Neural cell (in vitro differentiated cells): ENCODE measurements around the gene KIF5C. TPM values are rescaled to one million over a fixed set of nuclear protein-coding genes. Genes with fewer than 3 reads are reported as not detected.

Experiments used
- H2AFZ ChIP-seq: fragments of 200-600, 300-800 bp; sonication (generic), shearing (Covaris generic); 2 replicates; pipeline ENCODE4 v1.6.0; 2014; ENCODE audit warnings: low read depth, mild to moderate bottlenecking, antibody characterized with exemption, low read length, moderate library complexity
- H3F3A ChIP-seq: fragments of 200-600 bp; shearing (Covaris generic); 2 replicates; pipeline ENCODE4 v1.6.1; 2016; ENCODE audit warnings: mild to moderate bottlenecking, moderate library complexity, mixed read lengths, antibody characterized with exemption, low read length; ENCODE audit not compliant: insufficient read depth, poor library complexity, severe bottlenecking
- H3K27ac ChIP-seq: fragments of 200-600, 300-800 bp; sonication (generic), shearing (Covaris generic); 2 replicates; pipeline ENCODE4 v1.5.1; 2014; ENCODE audit warnings: mild to moderate bottlenecking, low read length, moderate library complexity
- H3K27me3 ChIP-seq: fragments of 300-800, 200-600 bp; sonication (generic), shearing (Covaris generic); 2 replicates; pipeline ENCODE4 v1.6.0; 2014; ENCODE audit warnings: mild to moderate bottlenecking, low read depth, low read length, moderate library complexity; ENCODE audit not compliant: insufficient read depth
- H3K36me3 ChIP-seq: fragments of 300-800, 200-600 bp; sonication (generic), shearing (Covaris generic); 2 replicates; pipeline ENCODE4 v1.5.1; 2014; ENCODE audit warnings: mild to moderate bottlenecking, antibody characterized with exemption, low read length, moderate library complexity; ENCODE audit not compliant: insufficient read depth
- H3K4me2 ChIP-seq: fragments of 300-800, 200-600 bp; sonication (generic), shearing (Covaris generic); 2 replicates; pipeline ENCODE4 v1.6.0; 2014; ENCODE audit warnings: mild to moderate bottlenecking, low read length
- H3K4me3 ChIP-seq: fragments of 300-800, 200-600 bp; sonication (generic), shearing (Covaris generic); 2 replicates; pipeline ENCODE4 v1.5.1; 2014; ENCODE audit warnings: mild to moderate bottlenecking, low read length, moderate library complexity
- H3K79me2 ChIP-seq: fragments of 200-600 bp; shearing (Covaris generic); replicated peaks from 2 replicates; pipeline ENCODE4 v1.6.0; 2014; ENCODE audit warnings: mild to moderate bottlenecking, low read length, moderate library complexity; ENCODE audit not compliant: insufficient read depth
- H3K9ac ChIP-seq: fragments of 300-800, 200-600 bp; sonication (generic), shearing (Covaris generic); 2 replicates; pipeline ENCODE4 v1.6.1; 2016; ENCODE audit warnings: mild to moderate bottlenecking, low read length, mixed read lengths
- H3K9me2 ChIP-seq: fragments of 200-600 bp; shearing (Covaris generic); 2 replicates; pipeline ENCODE4 v1.6.1; 2016; ENCODE audit warnings: mild to moderate bottlenecking, low read length, mixed read lengths; ENCODE audit not compliant: insufficient read depth
- H3K9me3 ChIP-seq: fragments of 200-600, 300-800 bp; sonication (generic), shearing (Covaris generic); 2 replicates; pipeline ENCODE4 v1.6.1; 2016; ENCODE audit warnings: mild to moderate bottlenecking, mixed run types, low read length, moderate library complexity, mixed read lengths
- H4K20me1 ChIP-seq: fragments of 200-600 bp; shearing (Covaris generic); 2 replicates; pipeline ENCODE4 v1.6.1; 2016; ENCODE audit warnings: mild to moderate bottlenecking, mixed run types; ENCODE audit not compliant: insufficient read depth
- CTCF ChIP-seq: fragments of 450-650 bp; IDR thresholded peaks from 2 replicates; pipeline ENCODE4 v1.5.1; 2014; ENCODE audit warnings: antibody characterized with exemption, mild to moderate bottlenecking, moderate library complexity; ENCODE audit not compliant: poor library complexity, severe bottlenecking
- EP300 ChIP-seq: fragments of 450-650 bp; conservative IDR thresholded peaks from 2 replicates; pipeline ENCODE4 v1.6.1; 2014; ENCODE audit warnings: antibody characterized with exemption, mild to moderate bottlenecking, moderate library complexity; ENCODE audit not compliant: poor library complexity, severe bottlenecking
- EZH2 ChIP-seq: fragments of 200-600, 300-800 bp; shearing (Covaris generic), sonication (generic); IDR thresholded peaks from 2 replicates; pipeline ENCODE4 v1.6.1; 2014; ENCODE audit warnings: antibody characterized with exemption, low read length, borderline replicate concordance, mild to moderate bottlenecking; ENCODE audit not compliant: insufficient read depth, poor library complexity, severe bottlenecking
- MXI1 ChIP-seq: fragments of 450-650 bp; conservative IDR thresholded peaks from 2 replicates; pipeline ENCODE4 v1.6.1; 2014; ENCODE audit warnings: antibody characterized with exemption, mild to moderate bottlenecking; ENCODE audit not compliant: poor library complexity, severe bottlenecking
- POLR2AphosphoS5 ChIP-seq: IDR thresholded peaks from 2 replicates; pipeline ENCODE4 v1.6.1; 2012
- RAD21 ChIP-seq: fragments of 450-650 bp; conservative IDR thresholded peaks from 2 replicates; pipeline ENCODE4 v1.6.1; 2014; ENCODE audit warnings: antibody characterized with exemption, mild to moderate bottlenecking, moderate library complexity
- REST ChIP-seq: IDR thresholded peaks from 2 replicates; pipeline ENCODE4 v1.6.1; 2012; ENCODE audit warnings: borderline replicate concordance
- SMC3 ChIP-seq: fragments of 450-650 bp; conservative IDR thresholded peaks from 2 replicates; pipeline ENCODE4 v1.6.1; 2014; ENCODE audit warnings: antibody characterized with exemption, mild to moderate bottlenecking, moderate library complexity; ENCODE audit not compliant: poor library complexity
- TAF1 ChIP-seq: IDR thresholded peaks from 2 replicates; pipeline ENCODE4 v1.6.1; 2012; ENCODE audit warnings: low read depth
- polyA plus RNA-seq: library from polyadenylated mRNA; depleted of rRNA; stranded (reverse); fragments of >200 nt; gene quantifications from 2 replicates; pipeline ENCODE4 v1.2.3, GENCODE V29; 2014

The KIF5C gene
- polyA plus RNA-seq, 1 donor from 2014 or later: 527 TPM

GRCh38 chr2:148932536-148932935 lies 57.5 kb downstream of the KIF5C start:
- Histone ChIP-seq H3K9me2 (no peaks in the 10 kb centered on the region), H3K27ac (no peak overlapping the region), H3K9ac (no peak overlapping the region), H3F3A (no peaks in the 10 kb centered on the region), H3K27me3 (no peaks in the 10 kb centered on the region), H3K4me3 (no peak overlapping the region), H3K9me3 (no peaks in the 10 kb centered on the region), H2AFZ (no peak overlapping the region), H3K36me3 (peaks cover 11% of the 10 kb centered on the region), H3K79me2 (peaks cover 22% of the 10 kb centered on the region), H3K4me2 (no peak overlapping the region), H4K20me1 (no peaks in the 10 kb centered on the region)
- TF ChIP-seq POLR2AphosphoS5 (no peak), SMC3 (no peak), EP300 (no peak), REST (no peak), MXI1 (no peak), TAF1 (no peak), RAD21 (no peak), EZH2 (no peak), CTCF (no peak)

- H3K4me2 ChIP-seq: no peak overlapping the region
- no peaks in the 10 kb centered on the region for H3K9me2 ChIP-seq
- no peak for TF ChIP-seq CTCF
- TF ChIP-seq POLR2AphosphoS5: peak; percentile 33
- TF ChIP-seq RAD21: no peak
- TF ChIP-seq SMC3: no peak
- H3K27me3 ChIP-seq: no peaks in the 10 kb centered on the region
- no peaks in the 10 kb centered on the region for H3K9me3 ChIP-seq
- H3K79me2 ChIP-seq: peaks cover 13% of the 10 kb centered on the region
- H3K9ac ChIP-seq: no peak overlapping the region
- H4K20me1 ChIP-seq: no peaks in the 10 kb centered on the region
- H3F3A ChIP-seq: no peaks in the 10 kb centered on the region
- no peak overlapping the region for H3K27ac ChIP-seq
- H3K36me3 ChIP-seq: peaks cover 18% of the 10 kb centered on the region
- no peak overlapping the region for H3K4me3 ChIP-seq
- H2AFZ ChIP-seq: no peak overlapping the region
Observed at GRCh38 chr2:148933456-148933855, 58.4 kb downstream of the KIF5C start.
